Tibial nerve (tissue), 4 donors: ENCODE measurements around the gene SNX9. TPM values are rescaled to one million over a fixed set of nuclear protein-coding genes. Genes with fewer than 3 reads are reported as not detected.
"Not testable (repeated sequence)": the region's sequence is repeated elsewhere in the genome, so short reads cannot be mapped to it uniquely, and the experiment has no call there.

Source experiments
- DNase-seq, 2 donors: peaks; one replicate each; pipeline ENCODE4 v3.0.0-alpha.2; 2019; ENCODE audit warnings: low spot score in 2 of 2
- H3K27ac ChIP-seq, 4 donors: fragments of 200-600 bp; sonication (generic) in 3 of 4; one replicate each; pipeline ENCODE4 v1.5.1; 2017 to 2019; ENCODE audit warnings: mild to moderate bottlenecking in 1 of 4
- H3K27me3 ChIP-seq, 2 donors: fragments of 200-600 bp; sonication (generic) in 1 of 2; one replicate each; pipeline versions ENCODE4 v1.5.1 to v1.6.0; 2017 to 2019
- H3K36me3 ChIP-seq, 3 donors: fragments of 200-600 bp; sonication (generic); one replicate each; pipeline ENCODE4 v1.5.1; 2018 to 2019
- H3K4me1 ChIP-seq, 4 donors: fragments of 200-600 bp; sonication (generic) in 3 of 4; one replicate each; pipeline ENCODE4 v1.5.1; 2017 to 2019
- H3K4me3 ChIP-seq, 4 donors: fragments of 200-600 bp; sonication (generic) in 3 of 4; one replicate each; pipeline ENCODE4 v1.5.1; 2017 to 2019; ENCODE audit warnings: mild to moderate bottlenecking in 1 of 4, moderate library complexity in 1 of 4
- H3K9me3 ChIP-seq, 4 donors: fragments of 200-600 bp; sonication (generic) in 3 of 4; one replicate each; pipeline ENCODE4 v1.5.1; 2017 to 2019
- EP300 ChIP-seq, 2 donors: sonication (generic); formaldehyde crosslinking; IDR thresholded peaks; one replicate each; pipeline ENCODE4 v1.6.1; 2017; ENCODE audit warnings: antibody characterized with exemption in 2 of 2, mild to moderate bottlenecking in 1 of 2
- POLR2A ChIP-seq, 2 donors: fragments of 450-650 bp; IDR thresholded peaks; one replicate each; pipeline ENCODE4 v1.6.1; 2017; ENCODE audit warnings: antibody characterized with exemption in 2 of 2, mild to moderate bottlenecking in 2 of 2, moderate library complexity in 2 of 2
- WGBS, 2 donors: methylation state at CpG; one replicate each; pipeline ENCODE4 v1.1.5; 2018; 5-methylcytosine and 5-hydroxymethylcytosine counted together
- total RNA-seq, 4 donors: library from RNA; depleted of rRNA; stranded (reverse); fragments of >200 nt; gene quantifications; one replicate each; pipeline ENCODE4 v1.1.0, GENCODE V29; 2016
- TF ChIP-seq, protein P1 (sequence below), 5 experiments: fragments of 200-600 bp in 3 of 5; fragments of 450-650 bp in 2 of 5; sonication (generic) in 3 of 5; IDR thresholded peaks; one replicate each; pipeline ENCODE4 v1.5.1; 2016 to 2019; ENCODE audit warnings: antibody characterized with exemption in 5 of 5, mild to moderate bottlenecking in 3 of 5, moderate library complexity in 2 of 5

Gene SNX9
- total RNA-seq, 4 donors from 2014 or later: 61.2 to 69.2 (median 63.9) TPM

DNA sequence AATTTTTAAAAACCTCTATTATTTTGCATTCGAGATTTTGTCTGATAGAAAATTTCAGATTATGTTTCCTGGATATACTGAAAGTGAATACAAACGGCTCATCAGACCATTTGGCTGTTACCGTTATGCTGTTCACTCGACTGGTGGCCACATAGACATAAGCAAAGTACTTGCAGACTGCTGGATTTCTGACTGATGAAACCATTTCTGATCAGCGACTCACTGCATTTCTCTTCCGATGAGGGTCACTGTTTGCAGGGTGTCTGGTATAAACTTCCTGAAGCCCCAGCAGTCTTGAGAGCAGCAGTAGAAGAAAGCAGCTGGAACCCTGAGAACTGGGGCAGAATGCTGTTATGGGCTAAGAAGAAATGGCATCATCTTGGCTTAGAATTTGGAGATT, 17.7 kb downstream of the SNX9 start:
- Histone ChIP-seq H3K9me3 (no peaks in the 10 kb centered on the region), H3K4me3 (no peak overlapping the region), H3K36me3 (no peaks in the 10 kb centered on the region), H3K4me1 (peaks cover 0 to 64% (median 11%) of the 10 kb centered on the region in 4 donors), H3K27me3 (no peaks in the 10 kb centered on the region), H3K27ac (no peak overlapping the region)
- DNase-seq: no peak
- TF ChIP-seq EP300 (IDR thresholded peaks at IDR 0.05) (no peak), POLR2A (IDR thresholded peaks at IDR 0.05) (no peak)
- TF ChIP-seq, protein P1, sequence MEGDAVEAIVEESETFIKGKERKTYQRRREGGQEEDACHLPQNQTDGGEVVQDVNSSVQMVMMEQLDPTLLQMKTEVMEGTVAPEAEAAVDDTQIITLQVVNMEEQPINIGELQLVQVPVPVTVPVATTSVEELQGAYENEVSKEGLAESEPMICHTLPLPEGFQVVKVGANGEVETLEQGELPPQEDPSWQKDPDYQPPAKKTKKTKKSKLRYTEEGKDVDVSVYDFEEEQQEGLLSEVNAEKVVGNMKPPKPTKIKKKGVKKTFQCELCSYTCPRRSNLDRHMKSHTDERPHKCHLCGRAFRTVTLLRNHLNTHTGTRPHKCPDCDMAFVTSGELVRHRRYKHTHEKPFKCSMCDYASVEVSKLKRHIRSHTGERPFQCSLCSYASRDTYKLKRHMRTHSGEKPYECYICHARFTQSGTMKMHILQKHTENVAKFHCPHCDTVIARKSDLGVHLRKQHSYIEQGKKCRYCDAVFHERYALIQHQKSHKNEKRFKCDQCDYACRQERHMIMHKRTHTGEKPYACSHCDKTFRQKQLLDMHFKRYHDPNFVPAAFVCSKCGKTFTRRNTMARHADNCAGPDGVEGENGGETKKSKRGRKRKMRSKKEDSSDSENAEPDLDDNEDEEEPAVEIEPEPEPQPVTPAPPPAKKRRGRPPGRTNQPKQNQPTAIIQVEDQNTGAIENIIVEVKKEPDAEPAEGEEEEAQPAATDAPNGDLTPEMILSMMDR (IDR thresholded peaks at IDR 0.05): no peak
- WGBS, 2 donors: 59 to 67% methylated on average over 6 of the region's 6 CpGs

- H3K9me3 ChIP-seq: no peaks in the 10 kb centered on the region
- no peak overlapping the region for H3K27ac ChIP-seq
- no peak overlapping the region for H3K4me3 ChIP-seq
- H3K4me1 ChIP-seq: peaks cover 0 to 67% (median 13%) of the 10 kb centered on the region in 4 donors
- no peaks in the 10 kb centered on the region for H3K27me3 ChIP-seq
- no peak for DNase-seq
- H3K36me3 ChIP-seq: no peaks in the 10 kb centered on the region
- 75 to 93% methylated on average over 2 of the region's 2 CpGs for WGBS, 2 donors
- TF ChIP-seq EP300 (IDR thresholded peaks at IDR 0.05): no peak
- TF ChIP-seq POLR2A (IDR thresholded peaks at IDR 0.05): no peak
- TF ChIP-seq, protein P1 (IDR thresholded peaks at IDR 0.05): no peak
These were observed 18.3 kb downstream of the SNX9 start for GRCh38 chr6:157841211-157841840.

DNA sequence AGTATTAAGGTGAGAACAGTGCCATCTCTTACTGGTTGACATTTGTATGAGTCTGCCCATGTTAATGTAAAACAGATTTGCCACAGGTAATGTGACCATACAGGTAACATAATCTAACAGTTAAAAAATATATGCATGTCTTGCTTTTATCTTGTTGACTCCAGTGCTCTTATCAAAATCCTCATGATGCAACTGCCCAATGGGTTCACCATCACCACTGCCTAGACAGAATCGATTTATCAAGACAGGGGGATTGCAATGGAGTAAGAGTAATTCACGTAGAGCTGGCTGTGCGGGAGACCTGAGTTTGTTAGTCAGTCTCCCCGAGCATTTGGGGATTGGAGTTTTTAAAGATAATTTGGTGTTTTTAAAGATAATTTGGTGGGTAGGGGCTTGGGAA, 19.2 kb downstream of the SNX9 start:
- TF ChIP-seq, protein P1 (IDR thresholded peaks at IDR 0.05): no peak
- TF ChIP-seq EP300 (IDR thresholded peaks at IDR 0.05): no peak
- TF ChIP-seq POLR2A (IDR thresholded peaks at IDR 0.05): no peak
- H3K36me3 ChIP-seq: no peaks in the 10 kb centered on the region
- peaks cover 0 to 74% (median 13%) of the 10 kb centered on the region in 4 donors for H3K4me1 ChIP-seq
- no peak overlapping the region for H3K27ac ChIP-seq
- no peaks in the 10 kb centered on the region for H3K9me3 ChIP-seq
- H3K4me3 ChIP-seq: no peak overlapping the region
- no peaks in the 10 kb centered on the region for H3K27me3 ChIP-seq
- no peak for DNase-seq
- 95 to 97% methylated on average over 4 of the region's 4 CpGs for WGBS, 2 donors

- not testable (repeated sequence) for H3K27me3 ChIP-seq, DNase-seq, H3K4me3 ChIP-seq, H3K27ac ChIP-seq, H3K36me3 ChIP-seq, H3K9me3 ChIP-seq
- peaks cover 0 to 84% (median 15%) of the 10 kb centered on the region in 4 donors for H3K4me1 ChIP-seq
- WGBS, 2 donors: 83 to 95% methylated on average over 3 of the region's 3 CpGs
These were observed 21.1 kb downstream of the SNX9 start for GRCh38 chr6:157844196-157844595.

DNA sequence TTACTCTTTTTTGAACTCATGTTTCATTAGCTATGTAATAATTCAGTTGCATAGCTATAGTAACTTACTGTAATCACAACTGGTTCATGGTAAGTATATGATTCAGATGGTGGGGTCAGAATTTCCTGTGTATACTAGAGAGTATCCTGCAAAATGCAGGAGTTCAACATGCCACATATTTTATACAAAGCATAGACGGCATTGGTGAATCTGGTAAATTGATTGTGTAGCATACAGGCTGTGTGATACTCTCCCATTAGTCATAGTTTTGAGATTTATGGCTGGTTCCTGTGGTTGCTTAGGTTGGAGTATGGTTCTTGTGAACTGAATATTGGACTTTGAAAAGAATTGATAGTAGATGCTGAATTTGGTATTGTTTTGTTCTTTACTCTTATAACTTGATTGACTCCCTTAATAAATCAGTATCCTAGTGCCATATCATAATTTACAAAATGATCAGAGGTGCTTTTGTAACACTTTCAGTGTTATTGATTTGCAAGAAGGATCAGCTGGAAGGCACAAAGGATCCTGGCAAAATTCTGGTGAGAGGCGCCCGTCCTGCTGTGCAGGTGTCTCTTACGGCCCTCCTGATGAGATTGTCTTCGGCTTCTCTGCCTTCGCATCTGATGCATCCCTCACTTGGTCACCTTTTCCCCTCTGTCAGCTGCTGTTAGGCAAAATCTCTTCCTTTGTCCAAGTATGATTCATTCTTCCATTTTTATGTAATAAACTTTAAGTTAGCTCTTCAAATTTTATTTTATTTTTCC, 22.6 kb downstream of the SNX9 start:
- Histone ChIP-seq H3K4me3 (no peak overlapping the region), H3K27me3 (no peaks in the 10 kb centered on the region), H3K27ac (no peak overlapping the region), H3K36me3 (no peaks in the 10 kb centered on the region), H3K4me1 (peaks cover 0 to 81% (median 14%) of the 10 kb centered on the region in 4 donors), H3K9me3 (no peaks in the 10 kb centered on the region)
- 89% methylated on average over 6 of the region's 6 CpGs for WGBS, 2 donors
- DNase-seq: no peak
- no peak for TF ChIP-seq POLR2A (IDR thresholded peaks at IDR 0.05)
- TF ChIP-seq, protein P1 (IDR thresholded peaks at IDR 0.05): no peak
- TF ChIP-seq EP300 (IDR thresholded peaks at IDR 0.05): no peak
